Measurements from ENCODE around the gene APBA1. TPM values are rescaled to one million over a fixed set of nuclear protein-coding genes. Genes with fewer than 3 reads are reported as not detected.

The APBA1 gene
- total RNA-seq, 1 donor from 2014 or later, result 5.9 TPM

DNA sequence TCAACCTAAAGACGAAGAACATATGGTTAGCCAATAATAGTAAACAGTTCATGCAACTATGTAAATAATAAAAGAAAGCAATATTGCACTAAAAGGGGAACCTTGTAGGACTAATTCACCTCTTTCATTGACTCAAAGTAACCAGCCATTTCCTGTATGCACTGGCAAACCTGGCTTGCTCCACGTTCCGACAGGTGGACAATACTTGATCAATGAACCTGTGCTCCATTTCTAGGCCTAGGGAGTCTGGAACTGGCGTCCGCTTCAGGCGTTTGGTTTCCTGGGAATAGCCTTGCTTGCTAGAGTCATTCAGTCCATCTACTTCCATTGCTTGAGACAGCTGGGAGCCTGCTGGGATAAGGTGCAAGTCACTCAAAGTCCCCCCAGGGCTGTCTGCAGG, 46.0 kb upstream of the APBA1 start:
- Histone ChIP-seq H3K27ac (ENCODE audit: low read depth, low read length) (no peak overlapping the region), H3K79me2 (ENCODE audit: insufficient read depth, low read length) (no peaks in the 10 kb centered on the region), H3K27me3 (ENCODE audit: insufficient read depth, low read length) (no peaks in the 10 kb centered on the region), H3K4me3 (ENCODE audit: insufficient read depth, low read depth, low read length) (no peak overlapping the region), H3K4me1 (ENCODE audit: insufficient read depth, low read length) (no peaks in the 10 kb centered on the region), H3K4me2 (ENCODE audit: low read length) (no peak overlapping the region), H3K9ac (ENCODE audit: low read length) (no peak overlapping the region), H2AFZ (ENCODE audit: low read depth, low read length) (no peak overlapping the region), H3K9me3 (ENCODE audit: insufficient read depth, low read depth, low read length) (no peaks in the 10 kb centered on the region), H4K20me1 (ENCODE audit: insufficient read depth, low read length) (no peaks in the 10 kb centered on the region), H3K36me3 (ENCODE audit: insufficient read depth, low read length) (peaks cover 17% of the 10 kb centered on the region)
- FAIRE-seq (no peak), DNase-seq (ENCODE audit: low read depth) (no peak)
- H3K27me3 Mint-ChIP-seq (ENCODE audit: low read depth, unreplicated experiment), result no peaks in the 10 kb centered on the region
- no peak overlapping the region for H3K27ac Mint-ChIP-seq (ENCODE audit: unreplicated experiment)
- peaks cover 29% of the 10 kb centered on the region for H3K36me3 Mint-ChIP-seq (ENCODE audit: low read depth, unreplicated experiment)
- no peaks in the 10 kb centered on the region for H3K4me1 Mint-ChIP-seq (ENCODE audit: low read depth, unreplicated experiment)
- no peak for TF ChIP-seq EZH2 (IDR thresholded peaks at IDR 0.05; ENCODE audit: insufficient read depth, low read length)
- TF ChIP-seq, protein P1, sequence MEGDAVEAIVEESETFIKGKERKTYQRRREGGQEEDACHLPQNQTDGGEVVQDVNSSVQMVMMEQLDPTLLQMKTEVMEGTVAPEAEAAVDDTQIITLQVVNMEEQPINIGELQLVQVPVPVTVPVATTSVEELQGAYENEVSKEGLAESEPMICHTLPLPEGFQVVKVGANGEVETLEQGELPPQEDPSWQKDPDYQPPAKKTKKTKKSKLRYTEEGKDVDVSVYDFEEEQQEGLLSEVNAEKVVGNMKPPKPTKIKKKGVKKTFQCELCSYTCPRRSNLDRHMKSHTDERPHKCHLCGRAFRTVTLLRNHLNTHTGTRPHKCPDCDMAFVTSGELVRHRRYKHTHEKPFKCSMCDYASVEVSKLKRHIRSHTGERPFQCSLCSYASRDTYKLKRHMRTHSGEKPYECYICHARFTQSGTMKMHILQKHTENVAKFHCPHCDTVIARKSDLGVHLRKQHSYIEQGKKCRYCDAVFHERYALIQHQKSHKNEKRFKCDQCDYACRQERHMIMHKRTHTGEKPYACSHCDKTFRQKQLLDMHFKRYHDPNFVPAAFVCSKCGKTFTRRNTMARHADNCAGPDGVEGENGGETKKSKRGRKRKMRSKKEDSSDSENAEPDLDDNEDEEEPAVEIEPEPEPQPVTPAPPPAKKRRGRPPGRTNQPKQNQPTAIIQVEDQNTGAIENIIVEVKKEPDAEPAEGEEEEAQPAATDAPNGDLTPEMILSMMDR (IDR thresholded peaks at IDR 0.05; ENCODE audit: insufficient read depth, low read depth, low read length), result no peak
- H3K4me3 Mint-ChIP-seq (ENCODE audit: unreplicated experiment), result no peak overlapping the region
- H3K9me3 Mint-ChIP-seq (ENCODE audit: unreplicated experiment), result no peaks in the 10 kb centered on the region

DNA sequence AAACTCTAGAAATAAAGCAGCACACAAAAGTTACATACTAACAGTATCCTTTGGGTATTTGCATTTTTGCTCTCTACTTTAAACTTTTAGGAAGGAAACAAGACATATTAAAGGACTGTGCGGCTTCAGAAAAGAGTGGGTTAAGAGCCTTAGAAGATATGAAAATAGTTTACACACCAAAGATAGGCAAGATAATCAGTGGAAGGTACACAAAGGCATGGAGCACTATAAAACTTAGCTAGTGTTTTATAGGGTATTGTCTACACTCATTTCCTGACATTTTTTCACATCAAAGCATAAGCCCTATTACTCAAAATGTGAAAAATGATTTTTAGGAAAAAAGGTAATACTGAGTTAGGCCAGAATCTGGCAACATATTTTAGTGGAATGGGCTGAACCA, 43.7 kb upstream of the APBA1 start:
- peaks cover 11% of the 10 kb centered on the region for H3K36me3 ChIP-seq (ENCODE audit: insufficient read depth, low read length)
- no peak overlapping the region for H3K27ac Mint-ChIP-seq (ENCODE audit: unreplicated experiment)

DNA sequence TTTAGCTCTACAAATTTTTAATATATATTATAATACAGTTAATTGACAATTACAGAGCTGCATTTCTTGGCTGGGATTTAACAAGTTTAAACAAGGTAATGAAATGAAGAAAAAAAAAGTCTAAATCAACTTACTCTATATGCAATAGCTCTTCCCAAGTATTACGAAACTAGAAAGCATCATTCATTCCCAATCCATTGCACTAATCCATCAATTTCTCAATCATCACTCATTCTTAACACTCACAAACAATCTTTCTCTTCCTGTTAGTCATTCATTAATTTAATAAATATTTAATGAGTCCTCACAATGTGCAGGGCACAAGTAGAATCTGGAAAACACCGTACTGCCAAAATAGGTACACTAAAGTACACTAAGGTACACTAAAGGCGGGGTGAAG, 42.9 kb upstream of the APBA1 start:
- TF ChIP-seq EZH2 (IDR thresholded peaks at IDR 0.05; ENCODE audit: insufficient read depth, low read length), result no peak
- TF ChIP-seq, protein P1 (IDR thresholded peaks at IDR 0.05; ENCODE audit: insufficient read depth, low read depth, low read length), result no peak
- no peaks in the 10 kb centered on the region for H3K9me3 ChIP-seq (ENCODE audit: insufficient read depth, low read depth, low read length)
- DNase-seq (ENCODE audit: low read depth) (no peak), FAIRE-seq (no peak)
- H4K20me1 ChIP-seq (ENCODE audit: insufficient read depth, low read length), result no peaks in the 10 kb centered on the region
- no peaks in the 10 kb centered on the region for H3K79me2 ChIP-seq (ENCODE audit: insufficient read depth, low read length)
- no peak overlapping the region for H3K4me2 ChIP-seq (ENCODE audit: low read length)
- no peak overlapping the region for H3K27ac ChIP-seq (ENCODE audit: low read depth, low read length)
- no peak overlapping the region for H2AFZ ChIP-seq (ENCODE audit: low read depth, low read length)
- no peak overlapping the region for H3K27ac Mint-ChIP-seq (ENCODE audit: unreplicated experiment)
- no peaks in the 10 kb centered on the region for H3K27me3 Mint-ChIP-seq (ENCODE audit: low read depth, unreplicated experiment)
- H3K36me3 Mint-ChIP-seq (ENCODE audit: low read depth, unreplicated experiment), result peaks cover 11% of the 10 kb centered on the region
- H3K4me1 ChIP-seq (ENCODE audit: insufficient read depth, low read length), result no peaks in the 10 kb centered on the region
- no peaks in the 10 kb centered on the region for H3K27me3 ChIP-seq (ENCODE audit: insufficient read depth, low read length)
- no peak overlapping the region for H3K9ac ChIP-seq (ENCODE audit: low read length)
- no peaks in the 10 kb centered on the region for H3K4me1 Mint-ChIP-seq (ENCODE audit: low read depth, unreplicated experiment)
- H3K4me3 Mint-ChIP-seq (ENCODE audit: unreplicated experiment), result no peak overlapping the region
- H3K4me3 ChIP-seq (ENCODE audit: insufficient read depth, low read depth, low read length), result no peak overlapping the region
- H3K36me3 ChIP-seq (ENCODE audit: insufficient read depth, low read length), result peaks cover 11% of the 10 kb centered on the region
- H3K9me3 Mint-ChIP-seq (ENCODE audit: unreplicated experiment), result no peaks in the 10 kb centered on the region

More for the DNA sequence above, 43.7 kb upstream of the APBA1 start:
- Mint-ChIP-seq H3K4me1 (ENCODE audit: low read depth, unreplicated experiment) (no peaks in the 10 kb centered on the region), H3K9me3 (ENCODE audit: unreplicated experiment) (no peaks in the 10 kb centered on the region), H3K4me3 (ENCODE audit: unreplicated experiment) (no peak overlapping the region), H3K27me3 (ENCODE audit: low read depth, unreplicated experiment) (no peaks in the 10 kb centered on the region), H3K36me3 (ENCODE audit: low read depth, unreplicated experiment) (peaks cover 16% of the 10 kb centered on the region)
- TF ChIP-seq, protein P1 (IDR thresholded peaks at IDR 0.05; ENCODE audit: insufficient read depth, low read depth, low read length), result no peak
- no peak for TF ChIP-seq EZH2 (IDR thresholded peaks at IDR 0.05; ENCODE audit: insufficient read depth, low read length)
- H3K9ac ChIP-seq (ENCODE audit: low read length), result no peak overlapping the region
- no peaks in the 10 kb centered on the region for H4K20me1 ChIP-seq (ENCODE audit: insufficient read depth, low read length)
- H3K4me3 ChIP-seq (ENCODE audit: insufficient read depth, low read depth, low read length), result no peak overlapping the region
- no peaks in the 10 kb centered on the region for H3K4me1 ChIP-seq (ENCODE audit: insufficient read depth, low read length)
- H3K9me3 ChIP-seq (ENCODE audit: insufficient read depth, low read depth, low read length), result no peaks in the 10 kb centered on the region
- no peak for FAIRE-seq
- no peak overlapping the region for H2AFZ ChIP-seq (ENCODE audit: low read depth, low read length)
- H3K27me3 ChIP-seq (ENCODE audit: insufficient read depth, low read length), result no peaks in the 10 kb centered on the region
- no peak overlapping the region for H3K4me2 ChIP-seq (ENCODE audit: low read length)
- no peaks in the 10 kb centered on the region for H3K79me2 ChIP-seq (ENCODE audit: insufficient read depth, low read length)
- DNase-seq (ENCODE audit: low read depth), result no peak
- no peak overlapping the region for H3K27ac ChIP-seq (ENCODE audit: low read depth, low read length)

Measured in astrocyte (in vitro differentiated cells and primary cell).